WI38 (cell line): Measurements from ENCODE around the gene CHRNA4.

Experiments used
- H3K4me3 ChIP-seq: 2 replicates; pipeline ENCODE4 v1.5.1; 2011; ENCODE audit warnings: low read depth, mild to moderate bottlenecking, control low read depth, low read length
- TF ChIP-seq, protein P1 (sequence below): IDR thresholded peaks from 2 replicates; pipeline ENCODE4 v1.5.1; 2012; ENCODE audit warnings: low read depth, mild to moderate bottlenecking, control low read depth, low read length

The CHRNA4 gene

DNA sequence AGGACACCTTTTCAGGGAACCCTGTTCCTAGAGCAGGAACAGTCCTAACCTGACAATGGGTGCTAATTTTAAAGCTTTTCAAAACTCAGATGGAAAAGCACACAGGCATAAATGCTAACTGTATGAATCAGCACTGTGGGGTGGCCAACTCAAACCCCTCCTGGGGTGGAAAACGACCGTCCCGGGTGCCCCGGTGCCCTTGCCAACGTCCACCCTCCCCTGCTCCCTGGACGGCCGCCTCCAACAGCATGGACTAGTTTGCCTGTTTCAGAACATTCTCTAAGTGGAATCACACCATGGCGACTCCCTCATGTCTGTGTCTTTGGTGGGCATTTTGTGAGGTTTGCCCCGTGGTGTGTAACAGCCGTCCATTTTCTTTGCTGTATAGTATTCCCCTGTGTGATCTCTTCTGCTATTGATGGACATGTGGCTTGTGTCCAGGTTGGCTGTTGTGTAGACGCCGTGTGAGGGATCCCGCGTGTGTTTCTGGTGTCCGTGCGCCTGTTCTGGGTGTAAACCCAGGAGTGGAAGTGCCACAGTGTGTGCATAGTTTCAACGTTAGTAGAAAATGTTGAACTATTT is 62.3 kb downstream of the CHRNA4 start:
- TF ChIP-seq, protein P1, sequence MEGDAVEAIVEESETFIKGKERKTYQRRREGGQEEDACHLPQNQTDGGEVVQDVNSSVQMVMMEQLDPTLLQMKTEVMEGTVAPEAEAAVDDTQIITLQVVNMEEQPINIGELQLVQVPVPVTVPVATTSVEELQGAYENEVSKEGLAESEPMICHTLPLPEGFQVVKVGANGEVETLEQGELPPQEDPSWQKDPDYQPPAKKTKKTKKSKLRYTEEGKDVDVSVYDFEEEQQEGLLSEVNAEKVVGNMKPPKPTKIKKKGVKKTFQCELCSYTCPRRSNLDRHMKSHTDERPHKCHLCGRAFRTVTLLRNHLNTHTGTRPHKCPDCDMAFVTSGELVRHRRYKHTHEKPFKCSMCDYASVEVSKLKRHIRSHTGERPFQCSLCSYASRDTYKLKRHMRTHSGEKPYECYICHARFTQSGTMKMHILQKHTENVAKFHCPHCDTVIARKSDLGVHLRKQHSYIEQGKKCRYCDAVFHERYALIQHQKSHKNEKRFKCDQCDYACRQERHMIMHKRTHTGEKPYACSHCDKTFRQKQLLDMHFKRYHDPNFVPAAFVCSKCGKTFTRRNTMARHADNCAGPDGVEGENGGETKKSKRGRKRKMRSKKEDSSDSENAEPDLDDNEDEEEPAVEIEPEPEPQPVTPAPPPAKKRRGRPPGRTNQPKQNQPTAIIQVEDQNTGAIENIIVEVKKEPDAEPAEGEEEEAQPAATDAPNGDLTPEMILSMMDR, result no peak
- H3K4me3 ChIP-seq, result no peak overlapping the region

GRCh38 chr20:63297796-63298572 is 63.2 kb downstream of the CHRNA4 start:
- TF ChIP-seq, protein P1, result no peak
- H3K4me3 ChIP-seq, result no peak overlapping the region

GRCh38 chr20:63297371-63297781 is 63.8 kb downstream of the CHRNA4 start:
- no peak overlapping the region for H3K4me3 ChIP-seq
- TF ChIP-seq, protein P1, result no peak

GRCh38 chr20:63296531-63297299 is 64.4 kb downstream of the CHRNA4 start:
- no peak overlapping the region for H3K4me3 ChIP-seq
- TF ChIP-seq, protein P1, result no peak

- TF ChIP-seq, protein P1, result no peak
- H3K4me3 ChIP-seq, result no peak overlapping the region
These were observed 65.3 kb downstream of the CHRNA4 start for GRCh38 chr20:63295846-63296245.

DNA sequence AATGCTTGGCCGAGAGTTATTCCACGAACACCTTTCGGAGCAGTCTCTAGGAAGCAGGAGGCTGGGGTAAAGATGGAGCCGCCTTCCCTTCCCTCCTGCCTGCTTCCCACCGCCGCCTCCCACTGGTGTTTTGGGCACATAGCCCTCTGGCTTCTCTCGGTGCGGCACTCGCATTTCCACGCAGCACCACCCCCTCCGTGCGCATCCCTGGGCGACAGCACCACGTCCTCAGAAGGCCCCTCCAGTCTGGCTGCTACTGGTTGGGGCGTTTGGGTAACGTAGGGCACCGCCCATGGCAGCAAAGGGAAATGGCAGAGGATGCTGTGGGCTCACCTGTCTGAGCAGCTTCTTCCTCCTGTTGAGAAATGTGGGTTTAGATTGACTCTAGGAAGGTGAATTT is 65.7 kb downstream of the CHRNA4 start:
- TF ChIP-seq, protein P1, result no peak
- no peak overlapping the region for H3K4me3 ChIP-seq

DNA sequence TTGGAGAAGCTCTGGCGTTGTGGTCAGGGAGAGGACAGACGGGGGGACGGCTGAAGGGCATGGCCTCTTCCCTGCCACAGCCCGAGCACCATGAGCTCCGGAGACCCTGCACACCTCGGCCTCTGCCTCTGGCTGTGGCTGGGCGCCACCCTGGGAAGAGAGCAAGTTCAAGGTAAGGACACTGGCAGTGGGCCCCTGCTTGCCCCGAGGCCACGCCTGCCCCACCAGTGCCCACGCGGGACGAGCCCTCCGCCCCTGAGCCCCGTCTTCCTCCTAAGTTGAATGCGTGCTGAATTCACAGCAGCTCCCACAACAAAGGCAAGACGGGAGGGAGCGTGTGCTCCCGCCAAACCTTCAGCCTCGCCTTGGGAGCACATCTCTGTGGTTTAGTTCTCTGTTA is 66.1 kb downstream of the CHRNA4 start:
- TF ChIP-seq, protein P1, result no peak
- no peak overlapping the region for H3K4me3 ChIP-seq
